T-helper 1 cell (primary cell): ENCODE results near the gene TEX53.
A peak's percentile ranks its signal among the peaks of the same experiment; 100 is the strongest.

Experiments
- DNase-seq, 5 donors: peaks; one replicate each; pipeline ENCODE4 v3.0.0-alpha.2; 2012 to 2020

TEX53 gene

DNA sequence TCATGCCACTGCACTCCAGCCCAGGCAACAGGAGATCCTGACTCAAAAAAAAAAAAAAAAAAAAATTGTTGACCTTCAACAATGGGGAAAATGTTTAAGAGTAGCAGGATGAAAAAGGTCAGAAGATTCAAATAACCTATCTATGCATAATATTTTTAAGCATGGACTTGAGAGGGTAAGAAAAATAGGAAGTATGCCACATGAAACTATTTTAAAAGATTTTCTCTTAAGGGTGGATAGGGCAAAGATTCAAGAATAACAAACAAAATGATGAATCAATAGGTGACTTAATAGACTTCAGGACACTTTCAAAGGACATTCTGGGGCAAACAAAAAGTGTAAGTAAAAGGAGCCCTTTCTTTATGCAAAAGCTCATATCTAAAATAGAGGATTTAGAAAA is 21.2 kb upstream of the TEX53 start:
- no peak for DNase-seq

DNA sequence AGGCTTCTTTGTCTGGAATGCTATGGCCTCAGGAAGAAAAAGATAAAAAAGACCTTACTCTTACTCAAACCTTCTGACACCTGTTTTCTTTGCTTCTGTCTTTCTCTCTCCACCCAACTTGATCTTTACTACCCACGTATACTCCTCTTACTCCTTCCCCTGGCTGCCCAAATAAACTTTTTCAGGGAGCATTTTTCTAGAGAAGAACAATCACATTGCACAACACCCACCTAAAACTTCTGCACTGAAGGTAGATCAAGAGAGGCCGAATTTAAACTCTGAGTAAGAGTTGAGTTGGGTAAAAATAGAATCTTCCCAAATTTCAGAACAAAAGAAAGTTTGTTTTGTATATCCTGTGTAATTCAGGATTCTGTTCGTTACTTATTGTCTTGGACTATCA is 20.5 kb upstream of the TEX53 start:
- no peak for DNase-seq

DNA sequence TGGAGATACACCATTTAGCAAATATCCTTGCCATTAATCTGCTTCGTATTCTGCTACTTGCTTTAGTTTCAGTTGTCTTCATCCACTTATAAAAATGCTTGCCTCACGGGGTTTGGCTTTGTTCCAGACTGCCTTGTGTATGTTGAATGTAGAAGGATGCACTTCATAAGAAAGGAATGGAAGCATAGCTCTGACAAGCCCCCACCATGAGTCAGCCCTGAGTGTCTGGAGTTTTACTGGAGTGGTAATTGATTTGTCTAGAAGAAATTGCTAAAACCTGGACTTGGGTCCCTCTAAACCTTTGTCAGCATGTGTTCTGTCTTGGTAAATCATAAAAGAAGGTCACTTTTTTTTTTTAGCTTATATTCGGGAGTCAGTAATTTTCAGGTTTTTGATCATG is 19.8 kb upstream of the TEX53 start:
- DNase-seq, result no peak

- DNase-seq, result no peak
Measured at GRCh38 chr9:114676901-114677300, 19.3 kb upstream of the TEX53 start.

DNA sequence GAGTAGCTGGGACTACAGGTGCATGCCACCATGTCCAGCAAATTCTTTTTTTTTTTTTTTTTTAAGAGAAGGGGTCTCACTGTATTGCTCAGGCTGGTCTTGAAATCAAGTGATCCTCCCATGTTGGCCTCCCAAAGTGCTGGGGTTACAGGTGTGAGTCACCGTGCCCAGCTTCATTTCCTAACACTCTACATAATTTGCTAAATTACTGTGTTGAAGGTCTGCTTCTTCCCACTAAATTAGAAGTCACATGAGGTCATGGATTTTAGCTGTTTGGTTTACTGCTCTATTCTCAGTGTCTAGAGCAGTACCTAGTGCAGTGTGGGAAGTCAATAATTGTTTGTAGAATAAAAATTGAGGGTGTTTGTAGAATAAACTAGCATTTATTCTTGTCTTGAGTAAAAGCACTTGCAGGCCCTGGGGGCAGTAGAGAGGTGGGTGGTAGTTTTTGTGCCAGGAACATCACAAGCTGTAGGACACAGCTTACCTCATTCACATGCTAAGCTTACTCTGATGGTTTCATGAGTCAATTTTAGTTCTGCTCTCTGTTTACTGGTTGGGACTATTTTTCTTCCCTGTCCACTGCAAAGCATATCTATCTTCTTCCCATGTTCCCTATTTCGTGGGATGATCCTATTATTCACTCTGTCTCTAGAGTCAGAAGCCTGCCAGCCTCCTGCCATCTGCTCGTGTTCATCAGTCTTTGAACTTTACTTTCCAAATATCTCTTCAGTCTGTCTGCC is 17.4 kb upstream of the TEX53 start:
- no peak for DNase-seq

GRCh38 chr9:114674076-114674797 is 16.6 kb upstream of the TEX53 start:
- no peak for DNase-seq

GRCh38 chr9:114671605-114672004 is 14.0 kb upstream of the TEX53 start:
- DNase-seq, result no peak

- DNase-seq, result no peak
Measured at GRCh38 chr9:114669961-114670360, 12.4 kb upstream of the TEX53 start.

DNA sequence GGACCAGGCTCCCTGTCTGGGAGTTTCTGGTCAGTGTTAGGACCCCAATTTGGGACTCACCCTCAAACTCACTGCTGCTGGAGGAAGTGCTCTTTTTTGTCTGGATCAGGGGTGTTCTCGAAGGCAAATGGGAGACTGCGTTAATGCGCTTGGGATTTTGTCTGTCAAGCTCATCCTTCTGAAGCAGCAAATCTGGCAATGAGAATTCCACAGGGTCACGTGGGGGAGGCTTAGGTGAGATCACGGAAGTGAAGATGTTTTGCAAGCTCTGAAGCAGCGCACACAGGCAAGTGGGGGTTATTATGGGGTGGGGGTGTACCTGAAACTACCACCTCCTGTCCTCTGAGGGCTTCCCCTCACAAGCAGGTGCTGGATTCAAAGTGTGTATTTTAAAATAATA is 10.5 kb upstream of the TEX53 start:
- DNase-seq, result no peak

DNA sequence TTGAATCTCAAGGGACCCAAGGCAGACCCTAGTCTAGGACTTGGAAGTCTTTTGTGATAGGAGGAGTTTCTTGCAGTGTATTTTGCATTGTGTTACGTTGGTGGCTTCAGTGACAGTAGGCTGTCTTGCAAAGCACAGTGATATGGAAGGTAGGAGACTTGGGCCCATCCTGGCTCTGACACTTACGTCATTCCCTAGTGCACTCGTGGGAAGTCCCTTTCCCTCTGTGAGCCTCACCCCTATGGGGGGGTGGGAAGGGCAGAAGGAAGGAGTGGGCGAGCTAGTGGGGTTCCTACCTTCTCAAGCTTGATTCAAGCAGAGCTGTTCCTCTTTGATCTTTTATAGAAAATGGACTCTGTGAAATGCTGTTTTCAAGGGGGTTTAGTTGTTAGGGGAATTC is 9.2 kb upstream of the TEX53 start:
- no peak for DNase-seq

DNA sequence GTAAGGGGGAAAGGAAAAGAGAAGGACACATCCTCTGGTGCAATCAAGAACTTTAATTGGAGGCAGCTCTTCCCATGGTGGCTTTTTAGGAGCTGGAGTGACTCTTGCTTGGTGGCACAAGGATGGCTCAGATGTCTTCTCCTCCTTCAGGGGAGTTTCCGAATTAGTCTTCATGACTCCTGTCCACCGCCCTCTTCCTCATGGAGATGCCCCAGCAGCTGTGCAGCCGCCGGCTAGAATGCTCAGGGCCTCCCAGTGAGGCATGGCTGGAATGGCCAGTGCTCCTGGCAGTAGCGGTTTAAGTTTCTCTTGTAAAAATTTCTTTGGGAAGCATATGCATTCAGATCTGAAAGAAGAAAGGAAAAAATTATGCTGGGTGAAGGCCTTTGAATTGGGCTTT is 8.8 kb upstream of the TEX53 start:
- no peak for DNase-seq

DNA sequence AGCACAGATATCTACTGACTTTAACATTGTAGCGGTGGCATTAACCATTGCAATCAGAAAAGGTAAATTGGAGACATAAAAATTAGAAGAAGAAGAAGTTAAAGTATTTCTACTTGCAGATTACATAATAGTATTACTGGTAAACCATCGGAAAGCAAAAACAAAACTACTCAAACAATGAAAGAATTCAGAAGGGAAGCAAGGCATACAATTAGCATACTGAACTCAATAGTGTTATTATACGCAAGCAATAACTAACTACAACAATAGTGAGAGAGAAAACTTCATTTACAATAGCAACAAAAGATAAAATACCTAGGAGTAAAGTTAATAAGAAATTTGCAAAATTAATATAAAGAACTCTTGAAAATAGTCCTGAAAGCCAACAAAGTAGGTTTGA is 6.6 kb upstream of the TEX53 start:
- DNase-seq, result no peak

- DNase-seq, result peak; percentile 16 to 53 (median 45)
Measured at GRCh38 chr9:114662081-114662989, 4.7 kb upstream of the TEX53 start.

DNA sequence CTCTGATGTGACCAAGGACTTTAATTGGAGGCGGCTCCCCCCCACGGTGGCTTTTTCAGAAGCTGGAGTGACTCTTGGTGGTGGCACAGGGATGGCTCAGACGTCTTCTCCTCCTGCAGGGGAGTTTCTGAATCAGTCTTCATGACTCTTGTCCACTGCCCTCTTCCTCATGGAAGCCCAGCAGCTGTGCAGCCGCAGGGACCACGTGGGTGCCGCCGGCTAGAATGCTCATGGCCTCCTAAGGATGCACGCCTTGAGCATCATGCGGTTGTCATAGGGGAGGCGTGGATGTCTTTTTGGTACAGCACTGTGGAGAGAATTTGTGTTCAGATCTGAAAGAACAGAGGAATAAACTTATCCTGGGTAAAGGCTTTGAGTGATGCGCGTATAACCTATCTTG is 1.3 kb downstream of the TEX53 start:
- no peak for DNase-seq

DNA sequence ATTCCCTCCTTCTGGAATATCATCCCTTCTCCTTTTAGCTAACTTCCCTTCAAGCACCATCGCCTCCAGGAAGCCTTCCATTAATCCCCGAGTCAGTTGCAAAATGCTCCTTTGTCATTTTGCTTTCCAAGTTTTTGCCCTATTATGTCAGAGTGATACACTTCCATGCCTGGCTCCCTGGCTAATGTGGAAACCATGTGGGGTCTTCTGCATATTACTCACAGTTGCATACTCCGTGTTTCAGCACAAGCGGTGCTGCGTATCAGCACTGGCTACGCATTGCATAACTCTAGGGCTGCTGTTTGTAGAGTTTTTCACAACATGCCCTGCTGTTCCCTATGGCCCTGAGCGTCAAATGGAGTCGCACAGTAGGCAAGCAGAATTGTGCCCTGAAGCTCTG is 1.9 kb downstream of the TEX53 start:
- no peak for DNase-seq

- peak; percentile 50 to 83 (median 74) for DNase-seq
Measured at GRCh38 chr9:114653556-114654159, 3.9 kb downstream of the TEX53 start.

- no peak for DNase-seq
Measured at GRCh38 chr9:114652776-114653555, 4.6 kb downstream of the TEX53 start.

DNA sequence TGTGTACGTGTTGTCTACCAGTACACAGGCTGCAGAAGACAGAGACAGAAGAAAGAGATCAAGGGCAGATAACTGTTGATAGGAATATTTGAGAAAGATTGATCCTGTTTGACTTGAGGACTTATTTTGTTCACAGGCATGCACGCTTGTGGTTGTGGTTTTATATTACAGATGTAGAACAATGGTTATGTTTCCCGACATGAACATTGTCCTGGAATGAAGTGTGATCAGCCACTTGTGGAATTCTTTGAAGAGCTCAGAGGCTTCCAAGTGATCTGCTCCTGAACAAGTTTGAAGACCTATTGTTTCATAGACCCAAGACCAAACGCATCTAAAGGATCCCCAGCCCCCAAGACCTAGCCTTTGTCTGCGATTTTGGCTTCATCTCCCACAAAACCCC is 13.7 kb downstream of the TEX53 start:
- DNase-seq, result no peak

DNA sequence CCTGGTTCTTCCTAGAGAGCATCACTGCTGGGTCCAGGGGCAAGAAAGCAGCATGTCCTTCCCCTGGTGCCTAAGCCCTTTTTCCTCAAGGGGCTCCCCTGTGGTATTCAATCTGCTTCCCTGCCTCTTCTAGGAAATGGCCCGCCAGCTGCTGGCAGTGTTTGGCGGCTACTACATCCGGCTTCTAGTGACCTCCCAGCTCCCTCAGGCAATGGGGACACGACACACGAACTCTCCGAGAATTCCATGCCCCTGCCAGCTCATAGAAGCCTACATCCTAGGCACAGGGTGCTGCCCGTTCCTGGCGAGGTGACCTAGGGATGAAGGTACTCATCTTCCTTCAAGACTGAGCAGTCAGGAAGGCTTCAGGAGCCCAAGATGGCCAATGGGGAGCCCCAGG is 14.6 kb downstream of the TEX53 start:
- no peak for DNase-seq

DNA sequence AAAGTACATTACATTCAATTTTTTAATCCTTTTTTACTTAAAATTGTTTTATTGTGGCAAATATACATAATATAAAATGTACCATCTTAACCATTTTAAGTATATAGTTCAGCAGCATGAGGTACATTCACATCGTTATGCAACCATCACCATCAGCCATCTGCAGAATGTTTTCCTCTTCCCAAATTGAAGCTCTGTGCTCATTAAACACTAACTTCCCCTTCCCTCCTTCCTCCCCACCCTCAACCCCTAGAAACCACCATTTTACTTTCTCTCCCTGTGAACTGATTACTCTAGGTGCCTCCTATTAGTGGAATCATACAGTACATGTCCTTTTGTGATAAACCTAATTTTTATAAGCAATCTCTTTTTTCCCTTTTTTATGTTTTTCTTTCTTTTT is 15.6 kb downstream of the TEX53 start:
- DNase-seq, result no peak

GRCh38 chr9:114638404-114638803 is 19.2 kb downstream of the TEX53 start:
- no peak for DNase-seq

GRCh38 chr9:114634387-114634786 is 23.2 kb downstream of the TEX53 start:
- no peak for DNase-seq
